GM12878 (cell line): ENCODE measurements around the gene UNC93B1.

Experiments used
- CHD4 ChIP-seq: fragments of 200-600 bp; sonication (generic); IDR thresholded peaks from 2 replicates; pipeline ENCODE4 v1.6.1; 2016; ENCODE audit warnings: mild to moderate bottlenecking
- EZH2 ChIP-seq: IDR thresholded peaks from 2 replicates; pipeline ENCODE4 v1.6.1; 2012; ENCODE audit warnings: low read depth, mild to moderate bottlenecking, control low read depth, inconsistent platforms, low read length, borderline replicate concordance; ENCODE audit not compliant: control insufficient read depth
- FOXM1 ChIP-seq: IDR thresholded peaks from 2 replicates; pipeline ENCODE4 v1.6.1; 2012; ENCODE audit warnings: low read depth, mild to moderate bottlenecking, inconsistent platforms, low read length, moderate library complexity
- GABPA ChIP-seq: IDR thresholded peaks from 2 replicates; pipeline ENCODE4 v1.6.1; 2014; ENCODE audit warnings: antibody characterized with exemption, low read depth, mild to moderate bottlenecking, inconsistent platforms
- MYC ChIP-seq: IDR thresholded peaks from 2 replicates; pipeline ENCODE4 v1.6.1; 2011; ENCODE audit warnings: mild to moderate bottlenecking, low read length, moderate library complexity, inconsistent platforms; ENCODE audit not compliant: insufficient read depth, insufficient replicate concordance, insufficient read length, severe bottlenecking
- POLR2AphosphoS5 ChIP-seq: IDR thresholded peaks from 2 replicates; pipeline ENCODE4 v1.6.1; 2011; ENCODE audit warnings: mild to moderate bottlenecking, low read length, inconsistent platforms
- RBBP5 ChIP-seq: fragments of 200-600 bp; sonication (generic); conservative IDR thresholded peaks from 2 replicates; pipeline ENCODE4 v1.6.1; 2016
- RCOR1 ChIP-seq: conservative IDR thresholded peaks from 2 replicates; pipeline ENCODE4 v1.6.1; 2012; ENCODE audit warnings: low read depth, low read length, improper control_type of control experiment
- RFX5 ChIP-seq: IDR thresholded peaks from 2 replicates; pipeline ENCODE4 v1.6.1; 2011; ENCODE audit warnings: low read depth, low read length, improper control_type of control experiment
- TCF7 ChIP-seq: IDR thresholded peaks from 2 replicates; pipeline ENCODE4 v1.6.1; 2014; ENCODE audit warnings: antibody characterized with exemption, borderline replicate concordance
- TF ChIP-seq, protein P1 (sequence below), 3 experiments: IDR thresholded peaks in 2 of 3; conservative IDR thresholded peaks in 1 of 3; 2 replicates each; pipeline ENCODE4 v1.5.1; 2011; ENCODE audit warnings: low read depth in 3 of 3, low read length in 3 of 3, mild to moderate bottlenecking in 3 of 3, control low read depth in 2 of 3, moderate library complexity in 2 of 3, inconsistent platforms in 1 of 3, mixed read lengths in 1 of 3; ENCODE audit not compliant: control insufficient read depth in 2 of 3, insufficient read depth in 1 of 3; ENCODE audit errors: extremely low read depth in 1 of 3

DNA sequence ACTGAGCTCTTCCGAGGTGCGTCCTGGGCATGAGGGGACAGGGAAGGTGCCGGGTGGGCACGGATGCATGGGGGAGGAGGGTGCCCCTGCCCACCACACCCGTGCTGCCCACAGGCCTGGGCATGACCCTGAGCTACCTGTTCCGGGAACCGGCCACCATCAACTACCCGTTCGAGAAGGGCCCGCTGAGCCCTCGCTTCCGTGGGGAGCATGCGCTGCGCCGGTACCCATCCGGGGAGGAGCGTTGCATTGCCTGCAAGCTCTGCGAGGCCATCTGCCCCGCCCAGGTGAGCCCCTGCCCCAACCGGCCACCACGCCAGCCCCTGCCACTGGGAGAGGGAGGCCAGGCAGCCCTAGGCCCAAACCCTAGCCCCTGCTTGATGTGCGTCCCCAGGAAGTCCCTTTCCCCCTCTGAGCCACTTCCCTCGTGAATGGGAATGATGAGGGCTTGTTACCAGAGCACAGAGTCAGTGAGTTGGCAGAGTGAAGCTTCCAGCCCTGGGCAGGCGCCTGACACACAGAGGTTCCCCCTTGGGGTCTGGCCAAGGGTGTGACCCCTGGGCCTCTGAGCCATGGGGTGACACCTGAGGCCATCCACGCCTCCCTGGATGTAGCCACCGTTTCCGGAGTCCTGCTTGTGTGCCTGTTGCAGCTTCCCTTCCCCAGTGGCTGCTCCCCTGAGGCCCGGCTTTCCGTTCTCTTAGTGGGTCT lies 29.3 kb upstream of the UNC93B1 start:
- no peak for TF ChIP-seq GABPA
- no peak for TF ChIP-seq FOXM1
- no peak for TF ChIP-seq RFX5
- TF ChIP-seq MYC: no peak
- TF ChIP-seq POLR2AphosphoS5: no peak
- TF ChIP-seq TCF7: no peak
- TF ChIP-seq, protein P1, sequence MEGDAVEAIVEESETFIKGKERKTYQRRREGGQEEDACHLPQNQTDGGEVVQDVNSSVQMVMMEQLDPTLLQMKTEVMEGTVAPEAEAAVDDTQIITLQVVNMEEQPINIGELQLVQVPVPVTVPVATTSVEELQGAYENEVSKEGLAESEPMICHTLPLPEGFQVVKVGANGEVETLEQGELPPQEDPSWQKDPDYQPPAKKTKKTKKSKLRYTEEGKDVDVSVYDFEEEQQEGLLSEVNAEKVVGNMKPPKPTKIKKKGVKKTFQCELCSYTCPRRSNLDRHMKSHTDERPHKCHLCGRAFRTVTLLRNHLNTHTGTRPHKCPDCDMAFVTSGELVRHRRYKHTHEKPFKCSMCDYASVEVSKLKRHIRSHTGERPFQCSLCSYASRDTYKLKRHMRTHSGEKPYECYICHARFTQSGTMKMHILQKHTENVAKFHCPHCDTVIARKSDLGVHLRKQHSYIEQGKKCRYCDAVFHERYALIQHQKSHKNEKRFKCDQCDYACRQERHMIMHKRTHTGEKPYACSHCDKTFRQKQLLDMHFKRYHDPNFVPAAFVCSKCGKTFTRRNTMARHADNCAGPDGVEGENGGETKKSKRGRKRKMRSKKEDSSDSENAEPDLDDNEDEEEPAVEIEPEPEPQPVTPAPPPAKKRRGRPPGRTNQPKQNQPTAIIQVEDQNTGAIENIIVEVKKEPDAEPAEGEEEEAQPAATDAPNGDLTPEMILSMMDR (IDR thresholded peaks at IDR 0.05 in 2 of 3, conservative IDR thresholded peaks at IDR 0.05 in 1 of 3; ENCODE audit: control insufficient read depth in 2 of 3, extremely low read depth in 1 of 3, insufficient read depth in 1 of 3, low read depth in 3 of 3, low read length in 3 of 3): no peak
- TF ChIP-seq RCOR1: no peak
- no peak for TF ChIP-seq CHD4
- TF ChIP-seq RBBP5: no peak
- no peak for TF ChIP-seq EZH2
